RWPE2 (cell line): ENCODE measurements around the gene SLC12A8.

Experiments
- ATAC-seq: fragments of 200-7000 bp; cut with Tn5 transposase; 3 replicates; pipeline ENCODE4 v1.9.1; 2021; ENCODE audit warnings: low read depth
- DNase-seq: peaks from one replicate; pipeline ENCODE4 v3.0.0-alpha.2; 2020; ENCODE audit warnings: low spot score
- H3K27ac ChIP-seq: fragments of 450-650 bp; 2 replicates; pipeline ENCODE4 v1.5.1; 2017; ENCODE audit warnings: mild to moderate bottlenecking; ENCODE audit not compliant: poor library complexity, severe bottlenecking
- H3K27me3 ChIP-seq: fragments of 250-450 bp; sonication (Bioruptor Pico); 2 replicates; pipeline ENCODE4 v1.5.1; 2021; ENCODE audit warnings: mild to moderate bottlenecking, moderate library complexity; ENCODE audit not compliant: insufficient read depth, poor library complexity, severe bottlenecking
- H3K36me3 ChIP-seq: fragments of 250-450 bp; sonication (Bioruptor Pico); 2 replicates; pipeline ENCODE4 v1.5.1; 2020; ENCODE audit warnings: low read depth, mild to moderate bottlenecking, moderate library complexity
- H3K4me1 ChIP-seq: fragments of 250-450 bp; sonication (Bioruptor Pico); 2 replicates; pipeline ENCODE4 v1.5.1; 2021; ENCODE audit warnings: mild to moderate bottlenecking, moderate library complexity; ENCODE audit not compliant: insufficient read depth, poor library complexity, severe bottlenecking
- H3K4me3 ChIP-seq: fragments of 250-450 bp; sonication (Bioruptor Pico); 2 replicates; pipeline ENCODE4 v1.5.1; 2021; ENCODE audit warnings: mild to moderate bottlenecking, moderate library complexity; ENCODE audit not compliant: severe bottlenecking
- H3K9me3 ChIP-seq: fragments of 250-450 bp; sonication (Bioruptor Pico); 2 replicates; pipeline ENCODE4 v1.5.1; 2021; ENCODE audit warnings: mild to moderate bottlenecking, moderate library complexity; ENCODE audit not compliant: severe bottlenecking
- CTCF ChIP-seq: fragments of 450-650 bp; IDR thresholded peaks from one replicate; pipeline ENCODE4 v1.5.1; 2017; ENCODE audit warnings: mild to moderate bottlenecking, moderate library complexity; ENCODE audit not compliant: poor library complexity, severe bottlenecking

Gene SLC12A8

GRCh38 chr3:125231895-125232294 lies 19.3 kb upstream of the SLC12A8 start:
- no peak for DNase-seq
- ATAC-seq, result peak; percentile 84
- TF ChIP-seq CTCF, result no peak

DNA sequence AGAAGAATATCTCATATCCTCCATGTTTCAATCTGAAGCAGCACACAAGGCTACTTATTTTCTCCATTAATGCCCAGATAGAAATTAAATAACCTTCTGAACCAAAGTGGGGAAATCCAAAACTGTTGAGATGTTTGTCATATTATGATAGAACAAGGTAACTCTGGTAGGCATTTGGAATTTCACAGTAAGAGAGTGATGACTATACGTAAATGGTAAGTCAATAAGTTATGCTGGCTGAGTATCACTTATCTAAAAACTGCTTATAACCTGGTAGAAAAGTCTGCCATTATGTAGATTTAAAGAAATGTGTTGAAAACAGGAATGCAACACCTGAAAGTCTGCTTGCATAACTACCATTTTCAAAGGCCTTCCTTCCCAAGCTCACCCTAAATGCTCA lies 17.2 kb upstream of the SLC12A8 start:
- no peak for DNase-seq
- Histone ChIP-seq H3K36me3 (peaks cover 19% of the 10 kb centered on the region), H3K9me3 (no peaks in the 10 kb centered on the region), H3K4me3 (no peak overlapping the region), H3K27me3 (no peaks in the 10 kb centered on the region), H3K27ac (no peak overlapping the region), H3K4me1 (peaks cover 11% of the 10 kb centered on the region)
- TF ChIP-seq CTCF, result no peak
- no peak for ATAC-seq

More at GRCh38 chr3:125231895-125232294, 19.3 kb upstream of the SLC12A8 start:
- Histone ChIP-seq H3K4me3 (no peak overlapping the region), H3K27ac (peak overlapping the region; percentile 8), H3K4me1 (peaks cover 11% of the 10 kb centered on the region), H3K36me3 (peaks cover 19% of the 10 kb centered on the region), H3K27me3 (no peaks in the 10 kb centered on the region), H3K9me3 (no peaks in the 10 kb centered on the region)

DNA sequence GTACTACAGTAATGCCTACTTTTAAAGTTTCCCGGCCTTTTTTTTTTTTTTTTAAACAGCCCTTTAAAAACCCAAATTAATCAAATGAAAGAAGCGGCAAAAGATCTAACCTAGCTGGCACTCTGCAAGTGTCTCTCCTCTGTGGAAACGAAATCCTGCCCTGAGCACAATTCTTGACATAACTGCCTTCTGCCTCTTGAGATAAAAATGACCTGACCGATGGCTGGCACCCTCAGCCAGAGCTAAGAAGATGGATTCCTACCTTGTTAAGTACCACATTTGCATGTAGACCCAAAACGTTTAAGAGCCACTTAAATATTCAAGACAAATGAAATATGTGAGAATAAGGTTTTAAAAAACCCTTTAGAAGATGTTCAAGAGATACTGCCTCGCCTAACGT lies 16.6 kb upstream of the SLC12A8 start:
- ATAC-seq, result no peak
- Histone ChIP-seq H3K27me3 (no peaks in the 10 kb centered on the region), H3K27ac (no peak overlapping the region), H3K9me3 (no peaks in the 10 kb centered on the region), H3K4me1 (peaks cover 11% of the 10 kb centered on the region), H3K36me3 (peaks cover 19% of the 10 kb centered on the region), H3K4me3 (no peak overlapping the region)
- DNase-seq, result no peak
- TF ChIP-seq CTCF, result no peak

- no peaks in the 10 kb centered on the region for H3K4me1 ChIP-seq
- H3K27me3 ChIP-seq, result no peaks in the 10 kb centered on the region
- no peak overlapping the region for H3K4me3 ChIP-seq
- H3K36me3 ChIP-seq, result no peaks in the 10 kb centered on the region
- no peaks in the 10 kb centered on the region for H3K9me3 ChIP-seq
- no peak overlapping the region for H3K27ac ChIP-seq
- no peak for TF ChIP-seq CTCF
- ATAC-seq, result no peak
- DNase-seq, result no peak
These were observed 9.3 kb upstream of the SLC12A8 start for GRCh38 chr3:125221831-125222230.

- ATAC-seq (peak; percentile 26; the same call in 1 of the 3 replicates), DNase-seq (no peak)
- Histone ChIP-seq H3K9me3 (no peaks in the 10 kb centered on the region), H3K4me1 (no peaks in the 10 kb centered on the region), H3K27ac (no peak overlapping the region), H3K27me3 (no peaks in the 10 kb centered on the region), H3K36me3 (no peaks in the 10 kb centered on the region), H3K4me3 (no peak overlapping the region)
- TF ChIP-seq CTCF, result no peak
These were observed 8.3 kb upstream of the SLC12A8 start for GRCh38 chr3:125220727-125221429.
